Gastrocnemius medialis (tissue), 4 donors: ENCODE results near the gene MRPL10.

ENCODE experiments used
- POLR2A ChIP-seq, 2 donors: fragments of 450-650 bp; IDR thresholded peaks; one replicate each; pipeline ENCODE4 v1.6.1; 2017; ENCODE audit warnings: antibody characterized with exemption in 2 of 2, mild to moderate bottlenecking in 2 of 2, moderate library complexity in 2 of 2
- TF ChIP-seq, protein P1 (sequence below), 5 experiments: fragments of 450-650 bp in 3 of 5; fragments of 200-600 bp in 2 of 5; sonication (generic) in 2 of 5; IDR thresholded peaks in 4 of 5; conservative IDR thresholded peaks in 1 of 5; 1 replicate in 4 of 5; 2 replicates in 1 of 5; pipeline ENCODE4 v1.5.1; 2016 to 2019; ENCODE audit warnings: antibody characterized with exemption in 5 of 5, mild to moderate bottlenecking in 3 of 5, moderate library complexity in 3 of 5

DNA sequence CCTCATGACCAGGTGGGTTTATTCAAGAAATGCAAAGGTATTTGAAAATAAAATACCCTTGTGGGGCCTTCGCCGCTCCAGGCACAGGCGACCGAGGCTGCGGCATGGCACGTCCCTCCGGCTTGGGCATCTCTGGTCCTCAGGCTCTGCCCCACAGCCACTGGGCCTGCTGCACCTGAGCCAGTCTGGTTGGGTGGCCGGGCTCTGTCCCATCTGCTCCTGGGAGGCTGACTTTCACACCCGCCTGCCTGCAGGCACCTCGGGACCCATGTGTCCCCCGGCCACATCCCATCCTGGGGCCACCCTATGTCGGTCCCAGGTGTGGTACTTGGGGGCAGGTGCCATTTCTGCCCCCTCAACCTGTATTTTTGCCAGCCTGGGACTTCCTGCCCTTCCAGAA lies 30.7 kb downstream of the MRPL10 start:
- TF ChIP-seq, protein P1, sequence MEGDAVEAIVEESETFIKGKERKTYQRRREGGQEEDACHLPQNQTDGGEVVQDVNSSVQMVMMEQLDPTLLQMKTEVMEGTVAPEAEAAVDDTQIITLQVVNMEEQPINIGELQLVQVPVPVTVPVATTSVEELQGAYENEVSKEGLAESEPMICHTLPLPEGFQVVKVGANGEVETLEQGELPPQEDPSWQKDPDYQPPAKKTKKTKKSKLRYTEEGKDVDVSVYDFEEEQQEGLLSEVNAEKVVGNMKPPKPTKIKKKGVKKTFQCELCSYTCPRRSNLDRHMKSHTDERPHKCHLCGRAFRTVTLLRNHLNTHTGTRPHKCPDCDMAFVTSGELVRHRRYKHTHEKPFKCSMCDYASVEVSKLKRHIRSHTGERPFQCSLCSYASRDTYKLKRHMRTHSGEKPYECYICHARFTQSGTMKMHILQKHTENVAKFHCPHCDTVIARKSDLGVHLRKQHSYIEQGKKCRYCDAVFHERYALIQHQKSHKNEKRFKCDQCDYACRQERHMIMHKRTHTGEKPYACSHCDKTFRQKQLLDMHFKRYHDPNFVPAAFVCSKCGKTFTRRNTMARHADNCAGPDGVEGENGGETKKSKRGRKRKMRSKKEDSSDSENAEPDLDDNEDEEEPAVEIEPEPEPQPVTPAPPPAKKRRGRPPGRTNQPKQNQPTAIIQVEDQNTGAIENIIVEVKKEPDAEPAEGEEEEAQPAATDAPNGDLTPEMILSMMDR (IDR thresholded peaks at IDR 0.05 in 4 of 5, conservative IDR thresholded peaks at IDR 0.05 in 1 of 5) = no peak
- no peak for TF ChIP-seq POLR2A (IDR thresholded peaks at IDR 0.05)
